RWPE1 (cell line): ENCODE measurements around the gene SIAH2.
A peak's percentile ranks its signal among the peaks of the same experiment; 100 is the strongest.

Experiments used
- CTCF ChIA-PET: fragments of 350-600 bp; sonication (Branson Sonifier 250); formaldehyde crosslinking; extraction: SDS; loops from one replicate; lab custom pipeline; 2021; lab: Yijun Ruan, JAX
- POLR2A ChIA-PET: fragments of 400-600 bp; formaldehyde crosslinking; extraction: SDS; loops from one replicate; lab custom pipeline; 2020; ENCODE audit warnings: antibody characterized with exemption; ENCODE audit not compliant: low non-redundant PET; lab: Yijun Ruan, JAX
- DNase-seq: peaks from one replicate; pipeline ENCODE4 v3.0.0; 2012; ENCODE audit warnings: low spot score
- H3K27ac ChIP-seq: fragments of 450-650 bp; 2 replicates; pipeline ENCODE4 v1.5.1; 2017
- TF ChIP-seq, protein P1 (sequence below): fragments of 450-650 bp; conservative IDR thresholded peaks from 2 replicates; pipeline ENCODE4 v1.5.1; 2017; ENCODE audit warnings: low read depth, mild to moderate bottlenecking

Gene SIAH2

DNA sequence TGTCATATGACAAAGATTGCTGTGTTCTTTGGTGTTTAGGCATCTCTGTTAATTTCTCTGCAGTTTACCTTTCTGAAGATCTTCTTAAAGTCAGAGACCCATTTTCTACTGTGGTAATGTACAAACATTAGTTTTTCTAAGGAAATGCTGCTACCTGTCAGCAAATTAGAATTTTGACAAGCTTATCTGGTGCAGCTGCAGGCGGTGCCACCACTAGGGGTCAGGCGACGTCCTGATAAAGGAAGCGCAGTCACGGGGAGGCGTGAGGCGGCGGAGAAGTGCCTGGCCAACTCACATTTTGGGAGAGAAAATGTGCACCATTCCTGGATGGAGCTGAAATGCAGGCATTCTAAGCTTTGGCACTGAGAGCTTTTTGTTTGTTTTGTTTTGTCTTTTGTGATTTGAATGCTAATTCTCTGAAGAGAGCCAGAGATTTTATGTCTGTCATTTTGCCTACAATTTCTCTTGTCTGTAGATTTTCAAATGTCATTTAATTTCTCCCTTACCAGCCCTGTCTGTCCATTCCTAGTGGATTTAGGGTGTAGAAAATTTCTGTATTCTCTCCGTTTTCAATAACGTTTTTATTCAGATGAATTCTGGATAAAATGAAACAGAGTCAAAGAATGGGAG lies 24.9 kb upstream of the SIAH2 start:
- TF ChIP-seq, protein P1, sequence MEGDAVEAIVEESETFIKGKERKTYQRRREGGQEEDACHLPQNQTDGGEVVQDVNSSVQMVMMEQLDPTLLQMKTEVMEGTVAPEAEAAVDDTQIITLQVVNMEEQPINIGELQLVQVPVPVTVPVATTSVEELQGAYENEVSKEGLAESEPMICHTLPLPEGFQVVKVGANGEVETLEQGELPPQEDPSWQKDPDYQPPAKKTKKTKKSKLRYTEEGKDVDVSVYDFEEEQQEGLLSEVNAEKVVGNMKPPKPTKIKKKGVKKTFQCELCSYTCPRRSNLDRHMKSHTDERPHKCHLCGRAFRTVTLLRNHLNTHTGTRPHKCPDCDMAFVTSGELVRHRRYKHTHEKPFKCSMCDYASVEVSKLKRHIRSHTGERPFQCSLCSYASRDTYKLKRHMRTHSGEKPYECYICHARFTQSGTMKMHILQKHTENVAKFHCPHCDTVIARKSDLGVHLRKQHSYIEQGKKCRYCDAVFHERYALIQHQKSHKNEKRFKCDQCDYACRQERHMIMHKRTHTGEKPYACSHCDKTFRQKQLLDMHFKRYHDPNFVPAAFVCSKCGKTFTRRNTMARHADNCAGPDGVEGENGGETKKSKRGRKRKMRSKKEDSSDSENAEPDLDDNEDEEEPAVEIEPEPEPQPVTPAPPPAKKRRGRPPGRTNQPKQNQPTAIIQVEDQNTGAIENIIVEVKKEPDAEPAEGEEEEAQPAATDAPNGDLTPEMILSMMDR = peak; percentile 85
- peak; percentile 49 for DNase-seq
- ChIA-PET POLR2A (interaction anchor here (1.5 kb wide), 1 partner anchor 24 kb away, joined by 4 read pairs; the partner anchor contains the start of gene SIAH2), CTCF (interaction anchor here (0.6 to 1.6 kb wide), 7 partner anchors 12 to 1083 kb away, joined by 3 to 7 read pairs (median 3); no protein-coding TSS in a partner anchor)
- no peak overlapping the region for H3K27ac ChIP-seq

DNA sequence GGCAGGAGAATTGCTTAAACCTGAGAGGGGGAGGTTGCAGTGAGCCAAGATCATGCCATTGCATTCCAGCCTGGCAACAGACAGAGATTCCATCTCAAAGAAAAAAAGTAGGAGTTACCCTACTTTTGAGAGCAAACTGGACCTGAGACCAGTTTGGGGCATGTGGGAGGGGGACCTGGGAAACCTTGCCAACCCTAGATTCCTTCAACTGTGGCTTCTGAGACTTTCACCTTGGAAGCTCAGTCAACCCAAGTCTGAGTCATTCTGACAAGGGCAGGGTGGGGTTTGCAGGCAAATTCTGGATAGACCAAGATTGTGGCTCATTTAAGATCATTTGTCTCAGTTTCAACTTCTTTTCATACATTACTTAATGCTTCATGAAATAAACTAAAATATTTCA lies 23.8 kb upstream of the SIAH2 start:
- TF ChIP-seq, protein P1 = no peak
- ChIA-PET POLR2A (interaction anchor here (1.5 kb wide), 1 partner anchor 23 kb away, joined by 4 read pairs; the partner anchor contains the start of gene SIAH2), CTCF (no interaction called here)
- DNase-seq = peak; percentile 38
- H3K27ac ChIP-seq = no peak overlapping the region

DNA sequence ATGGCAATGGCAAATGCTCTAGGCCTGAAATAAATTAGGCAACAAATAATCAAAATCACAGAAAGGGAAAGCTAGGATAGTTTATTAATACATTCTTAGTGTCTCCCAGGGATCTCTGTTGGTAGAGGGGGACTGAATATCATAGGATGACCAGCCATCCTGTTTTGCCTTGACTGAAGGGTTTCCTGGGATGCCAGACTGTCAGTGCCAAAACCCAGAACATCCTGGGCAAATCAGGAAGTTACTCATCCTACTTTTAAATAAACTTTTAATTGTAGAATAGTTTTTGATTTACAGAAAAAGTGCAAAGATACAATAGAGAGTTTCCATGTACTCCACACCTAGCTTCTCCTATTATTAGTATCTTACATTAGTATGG lies 21.8 kb upstream of the SIAH2 start:
- no peak overlapping the region for H3K27ac ChIP-seq
- POLR2A ChIA-PET = no interaction called here
- TF ChIP-seq, protein P1 = no peak
- CTCF ChIA-PET = interaction anchor here (0.8 to 1.1 kb wide), 2 partner anchors 11 to 21 kb away, joined by 3 to 4 read pairs; no protein-coding TSS in a partner anchor
- DNase-seq = no peak

DNA sequence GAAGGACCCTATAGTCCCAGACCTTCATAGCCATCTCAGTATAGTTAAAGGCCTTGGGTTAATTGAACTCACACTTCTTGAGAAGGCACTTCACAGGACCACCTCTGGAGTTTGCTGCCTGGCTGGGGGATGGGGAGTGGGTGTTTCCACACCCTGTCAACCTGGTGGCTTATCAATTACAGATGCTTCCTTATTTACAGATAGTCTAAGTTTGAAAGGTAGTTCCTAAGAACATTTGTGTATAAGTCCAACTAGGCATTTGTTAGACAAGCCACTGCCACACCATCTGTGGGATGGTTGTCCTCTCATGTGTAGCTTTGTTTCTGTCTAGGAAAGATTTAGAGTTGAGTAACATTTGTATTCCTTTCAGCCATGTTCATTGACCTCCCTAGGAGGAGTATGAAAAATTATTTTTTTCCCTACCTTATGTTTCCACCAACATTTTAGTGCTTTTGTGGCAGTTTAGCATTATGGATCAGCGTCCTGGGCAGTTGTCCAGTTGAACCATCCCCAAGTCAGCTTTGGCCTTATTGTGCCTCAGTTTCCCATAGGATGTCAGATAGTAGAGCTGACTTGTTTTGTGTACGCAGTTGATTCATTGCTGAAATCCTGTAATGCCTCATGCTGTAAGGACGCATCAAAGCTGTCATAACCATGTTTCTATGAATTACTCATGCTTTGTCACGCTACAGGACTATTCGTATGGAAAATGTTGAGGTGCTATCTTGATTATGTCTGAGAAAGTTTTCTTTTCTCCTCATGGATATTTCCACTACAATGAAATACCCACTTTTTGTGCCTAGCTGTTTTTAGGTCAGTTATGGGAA lies 21.2 kb upstream of the SIAH2 start:
- H3K27ac ChIP-seq = no peak overlapping the region
- peak; percentile 66 for DNase-seq
- POLR2A ChIA-PET = no interaction called here
- TF ChIP-seq, protein P1 = no peak
- CTCF ChIA-PET = interaction anchor here (0.8 to 1.1 kb wide), 2 partner anchors 10 to 20 kb away, joined by 3 to 4 read pairs; no protein-coding TSS in a partner anchor

DNA sequence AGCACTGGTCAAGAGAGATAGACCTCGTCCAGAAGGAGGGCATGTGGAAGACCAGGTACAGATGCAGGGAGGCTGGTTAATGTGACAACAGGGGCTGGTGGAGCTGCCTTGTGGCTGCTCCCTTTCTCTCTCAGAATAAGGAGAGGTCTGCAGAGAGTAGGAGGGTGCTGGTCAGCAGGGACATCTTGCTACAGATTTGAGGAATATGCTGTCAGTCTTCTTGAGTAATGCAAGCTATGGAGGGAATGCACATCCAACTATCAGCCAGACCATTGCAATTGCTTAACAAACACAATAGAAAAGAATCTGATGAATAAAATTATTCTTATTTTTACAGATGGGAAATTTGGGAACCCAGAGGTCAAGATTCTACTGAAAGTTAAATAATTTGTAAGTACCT lies 20.3 kb upstream of the SIAH2 start:
- DNase-seq = no peak
- TF ChIP-seq, protein P1 = no peak
- ChIA-PET CTCF (no interaction called here), POLR2A (no interaction called here)
- H3K27ac ChIP-seq = no peak overlapping the region

DNA sequence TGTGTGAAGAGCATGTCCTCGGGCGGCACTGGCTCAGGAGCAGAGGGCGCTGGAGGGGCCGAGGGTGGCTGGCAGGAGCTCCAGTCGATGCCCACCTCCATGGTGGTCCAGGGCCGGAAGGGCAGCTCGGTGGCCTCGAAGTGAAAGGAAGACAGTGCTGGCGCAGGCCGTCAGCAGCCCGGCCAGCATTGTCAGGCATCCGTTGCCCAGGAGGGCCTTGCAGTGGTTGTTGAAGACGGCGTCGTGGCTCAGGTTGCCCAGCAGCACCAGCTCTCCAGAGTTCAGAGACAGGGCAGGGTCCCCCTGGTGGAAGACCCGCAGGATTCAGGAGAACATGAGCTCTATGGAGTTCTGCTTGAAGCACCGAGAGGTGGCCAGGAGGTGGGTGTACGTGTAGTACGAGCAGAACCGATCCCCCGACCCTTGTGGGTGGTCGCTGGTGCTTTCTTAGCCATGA lies 16.5 kb upstream of the SIAH2 start:
- TF ChIP-seq, protein P1 = no peak
- no peak overlapping the region for H3K27ac ChIP-seq
- ChIA-PET POLR2A (no interaction called here), CTCF (interaction anchor here (0.6 to 0.8 kb wide), 3 partner anchors 11 to 879 kb away, joined by 3 to 4 read pairs (median 3); no protein-coding TSS in a partner anchor)
- no peak for DNase-seq
